Neural crest cell (in vitro differentiated cells): Measurements from ENCODE around the gene CSMD2. TPM values are rescaled to one million over a fixed set of nuclear protein-coding genes. Genes with fewer than 3 reads are reported as not detected.

Experiments used
- DNase-seq: peaks from one replicate; pipeline ENCODE4 v3.0.0; 2021; ENCODE audit warnings: low read depth, mixed read lengths, low spot score
- H3K27ac Mint-ChIP-seq: one replicate; pipeline ENCODE4 v1.8.0; 2021; ENCODE audit warnings: mild to moderate bottlenecking, mixed read lengths; ENCODE audit not compliant: unreplicated experiment
- H3K27me3 Mint-ChIP-seq: 2 replicates; pipeline ENCODE4 v1.8.0; 2021; ENCODE audit warnings: low read depth, mild to moderate bottlenecking, mixed read lengths
- H3K36me3 Mint-ChIP-seq: 2 replicates; pipeline ENCODE4 v1.8.0; 2021; ENCODE audit warnings: low read depth, mild to moderate bottlenecking, mixed read lengths
- H3K4me1 Mint-ChIP-seq: 2 replicates; pipeline ENCODE4 v1.8.0; 2021; ENCODE audit warnings: mixed read lengths
- H3K4me3 Mint-ChIP-seq: one replicate; pipeline ENCODE4 v1.8.0; 2021; ENCODE audit warnings: mild to moderate bottlenecking, mixed read lengths
- H3K9me3 Mint-ChIP-seq: 2 replicates; pipeline ENCODE4 v1.8.0; 2021; ENCODE audit warnings: mixed read lengths
- CTCF ChIP-seq: fragments of 200-600 bp; sonication (generic); conservative IDR thresholded peaks from 2 replicates; pipeline ENCODE4 v1.5.0; 2021; ENCODE audit warnings: antibody characterized with exemption, mild to moderate bottlenecking
- total RNA-seq: library from RNA; stranded (reverse); gene quantifications from 2 replicates; pipeline ENCODE4 v1.2.1, GENCODE V29; 2021

CSMD2 gene
- total RNA-seq, 1 donor from 2014 or later = 0.40 TPM

GRCh38 chr1:33867684-33868083, 297.3 kb downstream of the CSMD2 start:
- TF ChIP-seq CTCF = no peak
- Mint-ChIP-seq H3K9me3 (peaks cover 8% of the 10 kb centered on the region), H3K27me3 (no peaks in the 10 kb centered on the region), H3K36me3 (no peaks in the 10 kb centered on the region), H3K4me3 (no peak overlapping the region), H3K27ac (no peak overlapping the region), H3K4me1 (peaks cover 8% of the 10 kb centered on the region)
- DNase-seq = no peak

- Mint-ChIP-seq H3K4me1 (no peaks in the 10 kb centered on the region), H3K9me3 (no peaks in the 10 kb centered on the region), H3K36me3 (no peaks in the 10 kb centered on the region), H3K27me3 (no peaks in the 10 kb centered on the region), H3K4me3 (no peak overlapping the region), H3K27ac (no peak overlapping the region)
- TF ChIP-seq CTCF = no peak
- no peak for DNase-seq
Measured at GRCh38 chr1:33866281-33866680, 298.7 kb downstream of the CSMD2 start.

GRCh38 chr1:33864460-33865389, 300.3 kb downstream of the CSMD2 start:
- TF ChIP-seq CTCF = no peak
- Mint-ChIP-seq H3K27ac (no peak overlapping the region), H3K9me3 (no peaks in the 10 kb centered on the region), H3K36me3 (no peaks in the 10 kb centered on the region), H3K4me3 (no peak overlapping the region), H3K27me3 (no peaks in the 10 kb centered on the region), H3K4me1 (no peaks in the 10 kb centered on the region)
- DNase-seq = no peak

- Mint-ChIP-seq H3K27me3 (no peaks in the 10 kb centered on the region), H3K9me3 (no peaks in the 10 kb centered on the region), H3K27ac (no peak within 1 kb of the TSS), H3K4me1 (no peaks in the 10 kb centered on the region), H3K4me3 (no peak within 1 kb of the TSS), H3K36me3 (no peaks in the 10 kb centered on the region)
- no peak for TF ChIP-seq CTCF
- no peak for DNase-seq
Measured at GRCh38 chr1:33863779-33864178, 301.3 kb downstream of the CSMD2 start, which contains the start of gene HMGB4. Gene HMGB4, plus strand, starts transcription at chr1:33864079. Its CDS starts 113 bp downstream, at chr1:33864192.

- no peak overlapping the region for H3K27ac Mint-ChIP-seq
- H3K27me3 Mint-ChIP-seq = no peaks in the 10 kb centered on the region
Measured at GRCh38 chr1:33860671-33861070, 304.4 kb downstream of the CSMD2 start.

More at GRCh38 chr1:33860671-33861070, 304.4 kb downstream of the CSMD2 start:
- H3K36me3 Mint-ChIP-seq = no peaks in the 10 kb centered on the region
- H3K4me3 Mint-ChIP-seq = no peak overlapping the region
- DNase-seq = no peak
- no peak for TF ChIP-seq CTCF
- H3K9me3 Mint-ChIP-seq = no peaks in the 10 kb centered on the region
- no peaks in the 10 kb centered on the region for H3K4me1 Mint-ChIP-seq
